ENCODE measurements around the gene PLEKHA1. TPM values are rescaled to one million over a fixed set of nuclear protein-coding genes. Genes with fewer than 3 reads are reported as not detected.

PLEKHA1 gene
- total RNA-seq, 4 donors from 2014 or later, result 19.2 to 52.2 (median 35.0) TPM

DNA sequence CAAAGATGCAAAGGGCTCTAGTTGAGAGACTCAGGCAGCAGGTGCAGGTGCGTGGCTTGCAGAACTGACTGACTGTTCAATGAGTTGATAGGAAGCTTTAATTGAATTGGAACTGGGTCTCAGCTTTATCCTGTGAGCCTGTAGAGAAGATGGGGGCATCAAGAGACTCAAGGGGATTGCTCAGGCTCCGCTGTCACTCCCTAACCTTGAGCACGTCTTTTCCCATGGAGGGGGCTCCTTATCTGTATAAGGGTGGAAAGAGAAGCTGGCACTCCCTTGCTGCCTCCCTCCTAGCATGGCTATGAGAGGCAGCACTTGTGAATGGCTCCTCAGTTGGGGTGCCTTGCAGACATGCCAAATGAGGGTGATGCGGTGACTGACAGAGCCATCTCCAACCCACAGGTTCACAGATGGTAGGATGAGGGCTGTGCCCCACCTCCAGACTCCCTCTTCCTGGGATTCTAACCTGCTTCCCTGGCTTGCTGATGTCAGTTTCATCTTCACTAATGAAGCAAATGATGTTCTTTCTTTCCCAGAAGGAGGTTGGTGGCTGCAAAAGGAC, 12.4 kb upstream of the PLEKHA1 start:
- no peaks in the 10 kb centered on the region for H3K36me3 ChIP-seq
- WGBS, 2 donors, result 90 to 91% methylated on average over 4 of the region's 4 CpGs
- TF ChIP-seq POLR2A (IDR thresholded peaks at IDR 0.05), result no peak

DNA sequence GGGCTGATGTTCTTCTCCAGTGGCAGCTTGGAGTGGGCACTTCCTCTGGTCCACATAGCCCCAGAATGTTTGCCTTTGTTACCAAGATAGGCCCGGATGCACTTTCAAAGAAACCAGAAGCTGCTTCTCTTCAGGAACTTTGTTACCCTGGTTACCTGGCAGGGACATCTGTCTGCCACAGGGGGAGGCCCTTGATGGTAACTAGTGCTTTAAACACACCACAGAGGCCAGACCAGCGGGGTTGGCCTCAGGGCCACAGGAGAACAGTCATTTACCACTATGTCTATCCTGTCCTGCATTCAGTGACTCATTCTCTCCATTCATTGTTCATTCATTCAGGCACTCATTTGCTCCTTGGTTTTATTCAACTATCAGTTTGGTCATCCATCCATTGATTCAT, 11.9 kb upstream of the PLEKHA1 start:
- DNase-seq (ENCODE audit: low spot score in 2 of 2), result no peak
- Histone ChIP-seq H3K4me1 (no peaks in the 10 kb centered on the region), H3K27me3 (no peaks in the 10 kb centered on the region), H3K9me3 (peaks cover 0 to 10% (median 2%) of the 10 kb centered on the region in 4 donors), H3K36me3 (no peaks in the 10 kb centered on the region), H3K27ac (no peak overlapping the region), H3K4me3 (no peak overlapping the region)
- 52 to 58% methylated on average over 2 of the region's 2 CpGs for WGBS, 2 donors
- TF ChIP-seq POLR2A (IDR thresholded peaks at IDR 0.05) (no peak), EP300 (IDR thresholded peaks at IDR 0.05) (no peak)
- TF ChIP-seq, protein P1, sequence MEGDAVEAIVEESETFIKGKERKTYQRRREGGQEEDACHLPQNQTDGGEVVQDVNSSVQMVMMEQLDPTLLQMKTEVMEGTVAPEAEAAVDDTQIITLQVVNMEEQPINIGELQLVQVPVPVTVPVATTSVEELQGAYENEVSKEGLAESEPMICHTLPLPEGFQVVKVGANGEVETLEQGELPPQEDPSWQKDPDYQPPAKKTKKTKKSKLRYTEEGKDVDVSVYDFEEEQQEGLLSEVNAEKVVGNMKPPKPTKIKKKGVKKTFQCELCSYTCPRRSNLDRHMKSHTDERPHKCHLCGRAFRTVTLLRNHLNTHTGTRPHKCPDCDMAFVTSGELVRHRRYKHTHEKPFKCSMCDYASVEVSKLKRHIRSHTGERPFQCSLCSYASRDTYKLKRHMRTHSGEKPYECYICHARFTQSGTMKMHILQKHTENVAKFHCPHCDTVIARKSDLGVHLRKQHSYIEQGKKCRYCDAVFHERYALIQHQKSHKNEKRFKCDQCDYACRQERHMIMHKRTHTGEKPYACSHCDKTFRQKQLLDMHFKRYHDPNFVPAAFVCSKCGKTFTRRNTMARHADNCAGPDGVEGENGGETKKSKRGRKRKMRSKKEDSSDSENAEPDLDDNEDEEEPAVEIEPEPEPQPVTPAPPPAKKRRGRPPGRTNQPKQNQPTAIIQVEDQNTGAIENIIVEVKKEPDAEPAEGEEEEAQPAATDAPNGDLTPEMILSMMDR (IDR thresholded peaks at IDR 0.05), result no peak

More for the DNA sequence above, 12.4 kb upstream of the PLEKHA1 start:
- no peak overlapping the region for H3K4me3 ChIP-seq
- no peak overlapping the region for H3K27ac ChIP-seq
- H3K27me3 ChIP-seq, result no peaks in the 10 kb centered on the region
- H3K9me3 ChIP-seq, result peaks cover 0 to 10% (median 2%) of the 10 kb centered on the region in 4 donors
- no peak for DNase-seq (ENCODE audit: low spot score in 2 of 2)
- H3K4me1 ChIP-seq, result no peaks in the 10 kb centered on the region

DNA sequence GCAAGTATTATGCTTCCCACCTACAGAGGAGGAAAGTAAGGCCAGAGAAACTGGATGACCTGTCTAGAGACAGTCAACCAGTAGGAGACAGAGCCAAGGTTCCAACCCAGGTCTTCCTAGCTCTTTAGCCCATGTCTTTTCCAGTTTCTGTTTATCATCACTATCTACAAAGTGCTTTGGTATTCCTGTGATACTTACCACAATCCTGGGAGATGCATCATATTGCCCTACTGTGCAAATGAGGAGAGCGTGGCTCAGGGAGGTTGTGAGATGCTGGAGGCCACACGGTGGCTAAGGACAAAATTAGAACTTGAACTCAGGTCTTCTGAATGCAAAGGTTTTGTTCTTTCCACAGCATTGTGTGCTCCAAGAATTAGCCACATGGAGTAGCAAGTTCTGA, 11.2 kb upstream of the PLEKHA1 start:
- WGBS, 2 donors, result 93 to 97% methylated on average over 2 of the region's 2 CpGs
- Histone ChIP-seq H3K4me3 (no peak overlapping the region), H3K9me3 (peaks cover 0 to 9% (median 2%) of the 10 kb centered on the region in 4 donors), H3K36me3 (no peaks in the 10 kb centered on the region), H3K27ac (no peak overlapping the region), H3K27me3 (no peaks in the 10 kb centered on the region), H3K4me1 (peaks cover 0 to 1% (median 0%) of the 10 kb centered on the region in 4 donors)
- DNase-seq (ENCODE audit: low spot score in 2 of 2), result no peak
- TF ChIP-seq, protein P1 (IDR thresholded peaks at IDR 0.05), result no peak
- TF ChIP-seq POLR2A (IDR thresholded peaks at IDR 0.05) (no peak), EP300 (IDR thresholded peaks at IDR 0.05) (no peak)

DNA sequence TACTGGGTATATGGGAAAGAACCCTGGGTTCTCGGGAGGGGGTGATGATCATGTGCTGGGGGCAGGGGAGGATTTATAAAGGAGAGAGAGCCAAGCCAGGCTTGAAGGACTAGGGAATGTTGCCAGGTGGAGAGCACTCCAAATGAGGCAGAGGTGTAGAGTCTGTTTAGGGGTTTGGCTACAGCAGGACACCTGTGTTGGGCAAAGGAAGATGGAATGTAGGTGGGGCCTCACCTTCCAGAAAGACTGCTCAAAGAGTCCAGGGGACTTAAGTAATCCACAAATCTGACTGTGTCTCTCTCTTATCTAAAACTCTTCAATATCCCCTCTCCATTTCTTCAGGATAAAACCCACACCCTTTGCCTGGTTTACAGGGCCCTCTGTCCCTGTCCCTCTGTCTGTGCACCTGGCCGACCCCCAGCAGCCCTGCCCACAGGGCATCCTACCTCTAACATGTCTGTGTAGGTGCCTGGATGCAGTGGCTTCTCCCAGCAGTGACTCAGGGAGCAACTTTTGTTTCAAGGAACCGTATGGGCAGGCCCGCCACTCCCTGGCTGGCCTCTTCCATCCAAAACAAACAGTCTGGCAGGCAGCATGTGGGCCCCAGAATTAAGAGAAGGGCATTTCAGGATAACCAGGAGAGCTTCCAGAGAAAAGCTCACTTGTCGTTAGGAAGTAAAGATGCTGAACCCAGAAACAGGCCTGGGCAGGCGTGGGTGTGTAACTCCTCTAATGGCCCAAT, 10.6 kb upstream of the PLEKHA1 start:
- Histone ChIP-seq H3K4me3 (no peak overlapping the region), H3K27me3 (no peaks in the 10 kb centered on the region), H3K4me1 (peaks cover 0 to 7% (median 0%) of the 10 kb centered on the region in 4 donors), H3K27ac (no peak overlapping the region), H3K9me3 (peaks cover 0 to 3% (median 2%) of the 10 kb centered on the region in 4 donors), H3K36me3 (no peaks in the 10 kb centered on the region)
- 61% methylated on average over 6 of the region's 6 CpGs for WGBS, 2 donors
- TF ChIP-seq, protein P1 (IDR thresholded peaks at IDR 0.05), result no peak
- TF ChIP-seq POLR2A (IDR thresholded peaks at IDR 0.05), result no peak
- TF ChIP-seq EP300 (IDR thresholded peaks at IDR 0.05), result no peak
- DNase-seq (ENCODE audit: low spot score in 2 of 2), result no peak

DNA sequence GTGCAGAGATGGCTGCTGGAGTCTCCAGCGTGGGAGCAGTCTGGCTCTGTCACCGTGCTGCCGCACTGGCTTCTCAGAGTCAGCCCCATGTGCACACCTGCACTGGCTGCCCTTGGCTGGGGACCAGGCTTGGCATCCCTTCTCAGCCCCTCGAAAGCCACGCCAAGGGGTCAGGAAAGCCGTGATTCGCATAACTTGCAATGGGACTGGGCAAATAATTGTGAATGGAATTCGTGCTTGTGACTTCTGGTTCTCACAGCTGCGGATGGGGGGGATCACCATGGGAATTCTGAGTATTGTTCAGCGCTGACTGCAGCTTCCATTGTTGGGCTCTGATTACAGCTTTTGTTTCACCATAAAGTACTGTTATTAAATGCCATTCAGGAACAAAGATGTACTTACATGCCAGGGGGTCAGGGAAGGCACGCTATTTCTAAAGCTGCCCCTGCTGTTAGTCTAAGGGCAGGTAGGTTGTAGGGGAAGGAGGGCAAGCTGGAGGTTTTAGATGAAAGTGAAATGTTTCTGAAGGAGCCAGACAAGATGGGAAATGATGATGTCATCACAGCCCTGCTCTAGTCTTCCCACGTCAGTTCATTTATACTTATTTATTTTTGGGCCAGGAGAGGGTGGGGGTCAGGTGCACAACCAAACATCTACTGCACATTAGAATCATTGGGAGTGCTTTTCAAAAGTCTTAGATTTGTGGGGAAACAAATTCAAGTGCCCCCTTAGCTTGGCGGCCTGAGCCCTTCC, 5.8 kb upstream of the PLEKHA1 start:
- Histone ChIP-seq H3K27me3 (no peaks in the 10 kb centered on the region), H3K4me1 (peaks cover 0 to 31% (median 11%) of the 10 kb centered on the region in 4 donors)

More for the DNA sequence above, 5.8 kb upstream of the PLEKHA1 start:
- Histone ChIP-seq H3K4me3 (peak overlapping the region in 1 of 4 donors; percentile 13), H3K27ac (no peak overlapping the region), H3K36me3 (no peaks in the 10 kb centered on the region), H3K9me3 (no peaks in the 10 kb centered on the region)
- no peak for DNase-seq (ENCODE audit: low spot score in 2 of 2)
- WGBS, 2 donors, result 28 to 41% methylated on average over 13 of the region's 13 CpGs
- TF ChIP-seq, protein P1 (IDR thresholded peaks at IDR 0.05), result no peak
- TF ChIP-seq POLR2A (IDR thresholded peaks at IDR 0.05) (no peak), EP300 (IDR thresholded peaks at IDR 0.05) (no peak)

Measured in tibial nerve (tissue), 4 donors.